ENCODE data around the gene SLC44A4. TPM values are rescaled to one million over a fixed set of nuclear protein-coding genes. Genes with fewer than 3 reads are reported as not detected.
"Not testable (repeated sequence)": the region's sequence is repeated elsewhere in the genome, so short reads cannot be mapped to it uniquely, and the experiment has no call there.

SLC44A4 gene
- total RNA-seq, 4 donors from 2014 or later: 0.19 to 0.84 (median 0.38) TPM; not detected in 1

DNA sequence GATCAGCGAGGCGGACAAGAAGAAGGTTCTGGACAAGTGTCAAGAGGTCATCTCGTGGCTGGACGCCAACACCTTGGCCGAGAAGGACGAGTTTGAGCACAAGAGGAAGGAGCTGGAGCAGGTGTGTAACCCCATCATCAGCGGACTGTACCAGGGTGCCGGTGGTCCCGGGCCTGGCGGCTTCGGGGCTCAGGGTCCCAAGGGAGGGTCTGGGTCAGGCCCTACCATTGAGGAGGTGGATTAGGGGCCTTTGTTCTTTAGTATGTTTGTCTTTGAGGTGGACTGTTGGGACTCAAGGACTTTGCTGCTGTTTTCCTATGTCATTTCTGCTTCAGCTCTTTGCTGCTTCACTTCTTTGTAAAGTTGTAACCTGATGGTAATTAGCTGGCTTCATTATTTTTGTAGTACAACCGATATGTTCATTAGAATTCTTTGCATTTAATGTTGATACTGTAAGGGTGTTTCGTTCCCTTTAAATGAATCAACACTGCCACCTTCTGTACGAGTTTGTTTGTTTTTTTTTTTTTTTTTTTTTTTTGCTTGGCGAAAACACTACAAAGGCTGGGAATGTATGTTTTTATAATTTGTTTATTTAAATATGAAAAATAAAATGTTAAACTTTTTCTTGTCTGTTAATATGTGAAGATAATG lies 49.0 kb downstream of the SLC44A4 start:
- DNase-seq (ENCODE audit: low spot score): no peak

DNA sequence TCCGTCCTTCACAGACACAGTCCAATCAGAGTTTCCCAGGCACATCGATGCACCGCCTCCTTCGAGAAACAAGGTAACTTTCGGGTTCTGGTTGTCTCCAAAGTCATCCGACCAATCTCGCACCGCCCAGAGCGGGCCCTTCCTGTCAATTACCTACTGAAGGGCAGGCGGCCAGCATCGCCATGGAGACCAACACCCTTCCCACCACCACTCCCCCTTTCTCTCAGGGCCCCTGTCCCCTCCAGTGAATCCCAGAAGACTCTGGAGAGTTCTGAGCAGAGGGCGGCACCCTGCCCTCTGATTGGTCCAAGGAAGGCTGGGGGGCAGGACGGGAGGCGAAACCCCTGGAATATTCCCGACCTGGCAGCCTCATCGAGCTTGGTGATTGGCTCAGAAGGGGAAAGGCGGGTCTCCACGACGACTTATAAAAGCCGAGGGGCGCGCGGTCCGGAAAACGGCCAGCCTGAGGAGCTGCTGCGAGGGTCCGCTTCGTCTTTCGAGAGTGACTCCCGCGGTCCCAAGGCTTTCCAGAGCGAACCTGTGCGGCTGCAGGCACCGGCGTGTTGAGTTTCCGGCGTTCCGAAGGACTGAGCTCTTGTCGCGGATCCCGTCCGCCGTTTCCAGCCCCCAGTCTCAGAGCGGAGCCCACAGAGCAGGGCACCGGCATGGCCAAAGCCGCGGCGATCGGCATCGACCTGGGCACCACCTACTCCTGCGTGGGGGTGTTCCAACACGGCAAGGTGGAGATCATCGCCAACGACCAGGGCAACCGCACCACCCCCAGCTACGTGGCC lies 51.3 kb downstream of the SLC44A4 start, which contains the start of gene HSPA1B:
HSPA1B (plus strand) TSS at position 453 of the 794 bp plus-strand sequence; CDS start at position 666, 213 bp downstream.
- ATAC-seq (ENCODE audit: low FRiP score) (peak; percentile 80), DNase-seq (ENCODE audit: low spot score) (peak; percentile 95)
- TF ChIP-seq, protein P1, sequence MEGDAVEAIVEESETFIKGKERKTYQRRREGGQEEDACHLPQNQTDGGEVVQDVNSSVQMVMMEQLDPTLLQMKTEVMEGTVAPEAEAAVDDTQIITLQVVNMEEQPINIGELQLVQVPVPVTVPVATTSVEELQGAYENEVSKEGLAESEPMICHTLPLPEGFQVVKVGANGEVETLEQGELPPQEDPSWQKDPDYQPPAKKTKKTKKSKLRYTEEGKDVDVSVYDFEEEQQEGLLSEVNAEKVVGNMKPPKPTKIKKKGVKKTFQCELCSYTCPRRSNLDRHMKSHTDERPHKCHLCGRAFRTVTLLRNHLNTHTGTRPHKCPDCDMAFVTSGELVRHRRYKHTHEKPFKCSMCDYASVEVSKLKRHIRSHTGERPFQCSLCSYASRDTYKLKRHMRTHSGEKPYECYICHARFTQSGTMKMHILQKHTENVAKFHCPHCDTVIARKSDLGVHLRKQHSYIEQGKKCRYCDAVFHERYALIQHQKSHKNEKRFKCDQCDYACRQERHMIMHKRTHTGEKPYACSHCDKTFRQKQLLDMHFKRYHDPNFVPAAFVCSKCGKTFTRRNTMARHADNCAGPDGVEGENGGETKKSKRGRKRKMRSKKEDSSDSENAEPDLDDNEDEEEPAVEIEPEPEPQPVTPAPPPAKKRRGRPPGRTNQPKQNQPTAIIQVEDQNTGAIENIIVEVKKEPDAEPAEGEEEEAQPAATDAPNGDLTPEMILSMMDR (IDR thresholded peaks at IDR 0.05): no peak

More for the DNA sequence above, 49.0 kb downstream of the SLC44A4 start:
- no peak for ATAC-seq (ENCODE audit: low FRiP score)
- TF ChIP-seq, protein P1 (IDR thresholded peaks at IDR 0.05): no peak

DNA sequence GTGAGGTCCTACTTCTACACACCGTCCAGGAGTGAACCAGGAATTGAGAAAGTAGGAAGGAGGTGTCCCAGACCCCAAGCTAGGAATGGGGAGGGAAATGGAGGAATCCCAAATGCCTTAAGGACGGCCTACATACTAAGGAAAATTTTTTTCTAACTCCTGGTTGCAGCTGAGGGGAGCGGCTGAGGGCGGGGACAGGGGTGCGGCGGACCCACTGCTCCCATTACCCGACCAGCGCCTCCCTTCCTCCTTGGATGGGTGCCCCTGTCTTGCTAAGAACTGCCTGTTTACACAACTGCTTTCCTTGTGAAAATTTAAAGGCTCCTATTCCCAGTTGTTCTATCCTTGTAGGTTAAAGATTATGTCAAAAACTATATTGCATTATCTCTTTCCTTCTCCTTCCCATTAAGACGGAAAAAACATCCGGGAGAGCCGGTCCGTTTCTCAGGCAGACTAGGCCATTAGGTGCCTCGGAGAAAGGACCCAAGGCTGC lies 52.0 kb downstream of the SLC44A4 start:
- TF ChIP-seq, protein P1 (IDR thresholded peaks at IDR 0.05): no peak
- peak; percentile 24 for ATAC-seq (ENCODE audit: low FRiP score)
- no peak for DNase-seq (ENCODE audit: low spot score)

DNA sequence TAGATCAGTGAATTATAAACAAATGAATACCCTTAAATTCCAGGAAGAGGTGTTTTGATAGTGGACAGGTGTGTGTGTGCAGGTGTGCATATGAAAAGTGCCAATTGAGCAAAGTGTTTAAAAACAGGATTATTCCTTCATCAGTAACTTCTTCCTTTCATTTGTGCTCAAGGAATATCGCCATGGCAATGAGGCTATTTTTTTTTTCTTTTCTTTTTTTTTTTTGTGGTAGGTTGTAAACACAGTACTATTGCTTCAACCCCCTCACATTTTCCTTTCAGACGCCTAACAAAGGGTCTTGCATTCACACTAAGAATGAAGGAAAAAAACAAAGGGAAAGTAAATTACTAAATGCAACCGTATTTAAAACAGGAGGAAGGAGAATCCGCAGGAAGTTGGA lies 53.2 kb downstream of the SLC44A4 start:
- TF ChIP-seq, protein P1 (IDR thresholded peaks at IDR 0.05): no peak
- DNase-seq (ENCODE audit: low spot score): no peak
- no peak for ATAC-seq (ENCODE audit: low FRiP score)

DNA sequence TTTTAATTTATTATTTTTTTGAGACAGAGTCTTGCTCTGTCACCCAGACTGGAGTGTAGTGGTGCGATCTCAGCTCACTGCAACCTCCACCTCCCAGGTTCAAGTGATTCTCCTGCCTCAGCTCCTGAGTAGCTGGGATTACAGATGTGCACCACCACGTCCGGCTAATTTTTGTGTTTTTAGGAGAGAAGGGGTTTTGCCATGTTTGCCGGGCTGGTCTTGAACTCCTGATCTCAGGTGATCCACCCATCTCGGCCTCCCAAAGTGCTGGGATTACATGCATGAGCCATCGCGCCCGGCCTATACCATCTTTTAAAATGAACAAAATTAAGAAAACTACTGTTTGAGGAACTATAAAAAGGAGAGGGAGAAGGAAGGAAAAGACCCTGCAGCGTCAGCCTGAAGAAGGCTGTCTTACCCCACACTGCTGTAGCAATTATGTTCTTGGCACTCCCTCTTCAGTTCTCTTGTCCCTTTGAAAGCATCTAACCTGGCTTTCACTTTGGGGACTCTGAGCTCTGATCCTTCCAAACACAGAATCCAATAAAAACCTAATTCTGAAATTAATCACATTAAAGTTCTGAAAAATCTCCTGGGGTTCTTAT lies 55.1 kb downstream of the SLC44A4 start:
- not testable (repeated sequence) for DNase-seq (ENCODE audit: low spot score); ATAC-seq (ENCODE audit: low FRiP score)

DNA sequence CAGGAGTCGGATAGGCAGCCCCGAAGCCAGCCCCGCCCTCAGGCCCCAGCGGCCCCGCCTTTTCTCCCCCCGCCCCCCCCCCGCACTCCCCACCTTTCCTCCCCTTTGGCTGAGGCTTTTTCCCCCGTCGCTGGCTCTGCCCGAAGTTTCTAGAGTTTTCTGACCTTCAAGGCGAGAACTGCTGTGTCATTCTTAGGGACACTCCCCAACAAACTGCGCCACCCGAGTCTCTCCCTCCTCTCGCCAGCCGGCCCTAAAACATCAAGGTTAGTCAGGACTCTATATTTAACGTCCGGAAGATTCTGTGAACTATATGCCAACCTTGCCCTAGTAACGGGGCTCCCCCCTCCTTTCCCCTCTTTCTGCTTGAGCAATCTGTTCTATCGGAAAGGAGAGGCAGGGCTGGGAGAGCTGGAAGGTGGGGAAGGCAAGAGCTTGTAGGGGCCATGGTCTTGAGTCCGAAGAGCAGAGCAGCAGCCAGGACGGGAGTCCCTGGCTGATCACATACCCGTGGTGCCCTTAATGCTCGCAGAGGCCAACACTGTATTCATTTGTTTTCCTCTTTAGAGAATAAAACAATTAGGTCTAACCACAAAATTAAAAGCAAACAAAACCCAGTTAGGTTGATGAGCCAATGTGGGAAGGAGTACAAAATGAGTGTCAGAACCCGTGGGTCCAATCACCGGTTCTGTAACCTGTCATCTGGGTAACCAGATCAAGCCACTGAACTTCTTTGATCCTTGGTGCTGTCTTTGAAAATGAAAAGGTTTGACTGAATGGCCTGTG lies 56.6 kb downstream of the SLC44A4 start:
- ATAC-seq (ENCODE audit: low FRiP score) (peak; percentile 55), DNase-seq (ENCODE audit: low spot score) (peak; percentile 48)
- TF ChIP-seq, protein P1 (IDR thresholded peaks at IDR 0.05): no peak
